ENCODE measurements around the gene FAM131B.

The FAM131B gene

DNA sequence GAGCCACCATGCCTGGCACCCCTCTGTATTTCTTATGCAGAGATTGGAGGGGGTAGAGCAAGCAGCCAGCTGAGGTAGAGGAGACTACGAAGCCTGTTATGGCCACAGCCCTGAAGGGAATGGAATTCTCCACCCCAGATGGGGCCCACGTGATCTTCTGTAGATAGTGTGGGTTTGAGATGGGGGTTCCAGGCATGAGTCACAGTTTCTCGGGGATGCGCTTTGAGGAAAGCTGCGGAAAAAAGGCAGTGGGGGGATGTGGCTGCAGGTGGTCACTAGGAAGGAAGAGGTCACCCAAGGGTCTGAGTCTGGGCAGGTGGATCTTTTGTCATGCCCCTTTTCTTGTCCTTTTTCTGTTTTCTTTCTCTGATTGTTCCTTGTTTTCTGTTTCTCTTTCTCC lies 11.5 kb downstream of the FAM131B start:
- H3K36me3 ChIP-seq (ENCODE audit: insufficient read depth, low read length), result no peaks in the 10 kb centered on the region
- H3K27me3 ChIP-seq (ENCODE audit: control insufficient read depth in 1 of 2, insufficient read depth in 2 of 2, low read length in 2 of 2), result no peaks in the 10 kb centered on the region
- no peak overlapping the region for H3K4me3 ChIP-seq (ENCODE audit: low read depth in 1 of 2, low read length in 2 of 2)
- H3K27ac ChIP-seq (ENCODE audit: low read depth, low read length), result no peak overlapping the region
- H3K4me1 ChIP-seq (ENCODE audit: insufficient read depth, low read length), result no peaks in the 10 kb centered on the region
- no peak overlapping the region for H3K9ac ChIP-seq (ENCODE audit: low read length)
- no peaks in the 10 kb centered on the region for H3K9me3 ChIP-seq (ENCODE audit: low read length)

DNA sequence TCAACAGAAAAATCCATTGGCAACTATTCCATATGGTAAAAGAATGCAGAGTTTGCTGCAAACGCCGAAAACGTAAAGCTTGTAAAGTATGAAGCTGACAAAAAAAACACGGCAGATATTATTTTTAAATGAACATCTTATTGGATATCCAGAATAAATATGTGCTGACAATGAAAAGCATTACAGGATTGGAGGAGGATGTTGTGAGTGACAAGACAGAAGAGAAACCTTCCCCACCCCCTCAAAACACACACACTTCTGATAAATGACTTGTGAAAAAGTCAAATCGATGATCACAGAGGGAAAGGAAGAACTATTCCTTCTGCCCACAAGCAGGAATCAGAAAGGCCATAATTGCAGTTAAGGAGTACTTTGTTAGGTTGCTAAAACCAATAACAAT lies 14.6 kb downstream of the FAM131B start:
- H3K27me3 ChIP-seq (ENCODE audit: control insufficient read depth in 1 of 2, insufficient read depth in 2 of 2, low read length in 2 of 2), result peaks cover 0 to 12% of the 10 kb centered on the region in 2 donors
- no peak overlapping the region for H3K4me3 ChIP-seq (ENCODE audit: low read depth in 1 of 2, low read length in 2 of 2)
- H3K9ac ChIP-seq (ENCODE audit: low read length), result no peak overlapping the region
- H3K27ac ChIP-seq (ENCODE audit: low read depth, low read length), result no peak overlapping the region
- H3K36me3 ChIP-seq (ENCODE audit: insufficient read depth, low read length), result no peaks in the 10 kb centered on the region
- no peaks in the 10 kb centered on the region for H3K9me3 ChIP-seq (ENCODE audit: low read length)
- no peaks in the 10 kb centered on the region for H3K4me1 ChIP-seq (ENCODE audit: insufficient read depth, low read length)

DNA sequence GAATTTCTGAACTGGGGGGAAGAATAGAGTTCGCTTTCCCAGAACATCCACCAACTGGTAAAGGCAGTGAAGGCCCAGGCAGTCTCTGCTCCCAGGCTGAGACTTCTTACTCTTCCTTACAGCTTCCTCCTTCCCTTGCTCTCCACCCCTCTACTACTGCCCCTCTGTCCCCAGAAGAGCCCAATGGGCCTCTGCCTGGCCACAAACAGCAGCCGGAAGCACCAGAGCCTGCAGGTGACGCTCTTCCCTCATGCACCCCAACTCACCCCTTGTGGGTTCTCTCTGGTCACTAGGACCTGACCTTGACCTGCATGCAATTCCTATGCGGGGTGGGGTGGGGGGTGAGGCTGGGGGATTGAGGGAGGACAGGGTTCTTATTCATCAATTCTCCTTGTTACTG lies 16.5 kb downstream of the FAM131B start:
- Histone ChIP-seq H3K4me1 (ENCODE audit: insufficient read depth, low read length) (no peaks in the 10 kb centered on the region), H3K4me3 (ENCODE audit: low read depth in 1 of 2, low read length in 2 of 2) (no peak overlapping the region), H3K27me3 (ENCODE audit: control insufficient read depth in 1 of 2, insufficient read depth in 2 of 2, low read length in 2 of 2) (peaks cover 0 to 12% of the 10 kb centered on the region in 2 donors), H3K9me3 (ENCODE audit: low read length) (no peaks in the 10 kb centered on the region), H3K9ac (ENCODE audit: low read length) (no peak overlapping the region), H3K27ac (ENCODE audit: low read depth, low read length) (no peak overlapping the region), H3K36me3 (ENCODE audit: insufficient read depth, low read length) (no peaks in the 10 kb centered on the region)

DNA sequence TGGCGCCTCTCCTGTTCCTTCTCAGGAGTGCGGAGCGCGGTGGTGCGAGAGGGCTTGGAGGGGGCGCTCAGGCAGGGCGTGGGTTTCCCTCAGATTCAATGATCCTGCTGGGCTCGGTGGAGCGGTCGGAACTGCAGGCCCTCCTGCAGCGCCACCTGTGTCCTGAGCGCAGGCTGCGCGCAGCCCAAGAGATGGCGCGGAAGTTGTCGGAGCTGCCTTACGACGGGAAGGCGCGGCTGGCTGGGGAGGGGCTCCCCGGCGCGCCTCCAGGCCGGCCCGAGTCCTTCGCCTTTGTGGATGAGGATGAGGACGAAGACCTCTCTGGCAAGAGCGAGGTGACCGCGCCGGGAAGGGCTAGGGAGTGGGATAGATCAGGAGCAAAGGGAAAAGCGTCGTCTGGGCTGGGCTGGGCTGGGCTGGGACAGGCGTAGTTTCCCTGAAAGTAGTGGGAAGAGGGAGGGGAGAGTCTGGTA lies 17.0 kb downstream of the FAM131B start:
- H3K4me3 ChIP-seq (ENCODE audit: low read depth in 1 of 2, low read length in 2 of 2), result peak overlapping the region in 1 of 2 donors; percentile 36

DNA sequence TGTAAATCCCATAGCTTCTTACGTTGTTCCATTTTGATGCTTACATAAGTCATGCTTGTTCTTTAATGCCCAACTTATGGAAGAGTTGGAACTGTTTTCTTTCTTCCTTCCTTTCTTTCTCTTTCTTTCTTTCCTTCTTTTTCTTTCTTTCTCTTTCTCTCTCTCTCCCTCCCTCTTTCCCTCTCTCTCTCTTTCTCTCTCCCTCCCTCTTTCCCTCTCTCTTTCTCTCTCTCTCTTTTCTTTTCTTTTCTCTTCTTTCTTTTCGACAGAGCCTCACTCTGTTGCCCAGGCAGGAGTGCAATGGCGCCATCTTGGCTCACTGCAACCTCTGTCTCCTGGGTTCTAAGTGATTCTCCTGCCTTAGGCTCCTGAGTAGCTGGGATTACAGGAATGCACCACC lies 18.9 kb downstream of the FAM131B start:
- Histone ChIP-seq H3K27ac (ENCODE audit: low read depth, low read length) (no peak overlapping the region), H3K9ac (ENCODE audit: low read length) (no peak overlapping the region), H3K27me3 (ENCODE audit: control insufficient read depth in 1 of 2, insufficient read depth in 2 of 2, low read length in 2 of 2) (peaks cover 0 to 12% of the 10 kb centered on the region in 2 donors), H3K36me3 (ENCODE audit: insufficient read depth, low read length) (no peaks in the 10 kb centered on the region), H3K4me3 (ENCODE audit: low read depth in 1 of 2, low read length in 2 of 2) (no peak overlapping the region), H3K4me1 (ENCODE audit: insufficient read depth, low read length) (no peaks in the 10 kb centered on the region), H3K9me3 (ENCODE audit: low read length) (no peaks in the 10 kb centered on the region)

More for the DNA sequence above, 17.0 kb downstream of the FAM131B start:
- Histone ChIP-seq H3K27ac (ENCODE audit: low read depth, low read length) (no peak overlapping the region), H3K4me1 (ENCODE audit: insufficient read depth, low read length) (no peaks in the 10 kb centered on the region), H3K9ac (ENCODE audit: low read length) (no peak overlapping the region), H3K36me3 (ENCODE audit: insufficient read depth, low read length) (no peaks in the 10 kb centered on the region), H3K27me3 (ENCODE audit: control insufficient read depth in 1 of 2, insufficient read depth in 2 of 2, low read length in 2 of 2) (peaks cover 0 to 12% of the 10 kb centered on the region in 2 donors), H3K9me3 (ENCODE audit: low read length) (no peaks in the 10 kb centered on the region)

DNA sequence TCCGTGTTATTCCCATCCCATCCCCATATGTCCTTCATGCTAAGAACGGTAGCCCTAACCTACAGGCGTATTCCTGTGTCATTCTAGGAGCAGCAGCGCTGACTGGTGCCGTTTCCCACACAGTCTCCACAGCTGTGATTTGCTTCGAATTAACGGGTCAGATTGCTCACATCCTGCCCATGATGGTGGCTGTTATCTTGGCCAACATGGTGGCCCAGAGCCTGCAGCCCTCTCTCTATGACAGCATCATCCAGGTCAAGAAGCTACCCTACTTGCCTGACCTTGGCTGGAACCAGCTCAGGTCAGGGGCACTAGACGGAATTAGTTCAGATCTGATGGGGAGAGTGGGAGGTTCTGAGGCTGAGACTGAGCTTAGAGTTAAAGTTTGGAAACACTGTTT lies 20.7 kb downstream of the FAM131B start:
- Histone ChIP-seq H3K4me1 (ENCODE audit: insufficient read depth, low read length) (no peaks in the 10 kb centered on the region), H3K27me3 (ENCODE audit: control insufficient read depth in 1 of 2, insufficient read depth in 2 of 2, low read length in 2 of 2) (peaks cover 0 to 12% of the 10 kb centered on the region in 2 donors), H3K4me3 (ENCODE audit: low read depth in 1 of 2, low read length in 2 of 2) (no peak overlapping the region), H3K27ac (ENCODE audit: low read depth, low read length) (no peak overlapping the region), H3K9ac (ENCODE audit: low read length) (no peak overlapping the region), H3K36me3 (ENCODE audit: insufficient read depth, low read length) (no peaks in the 10 kb centered on the region), H3K9me3 (ENCODE audit: low read length) (no peaks in the 10 kb centered on the region)

DNA sequence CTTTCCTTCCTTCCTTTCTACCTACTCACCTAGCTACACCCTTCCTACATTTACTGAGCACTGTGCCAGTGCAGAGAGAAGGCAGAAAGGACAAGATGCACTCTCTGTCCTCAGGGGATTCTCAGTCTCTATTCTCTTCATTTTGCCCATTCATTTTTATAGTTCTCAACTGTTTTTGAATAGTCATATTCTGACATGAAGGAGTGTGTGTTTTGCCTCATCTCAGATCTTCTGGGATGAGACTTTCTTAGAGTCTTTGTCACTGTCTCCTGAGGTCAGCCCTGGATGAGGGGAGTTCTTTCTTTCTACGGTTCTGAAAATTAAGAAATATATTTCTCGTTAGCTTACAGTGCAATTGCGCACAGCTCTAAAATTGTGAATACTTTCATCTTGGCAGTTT lies 25.3 kb downstream of the FAM131B start:
- H3K27ac ChIP-seq (ENCODE audit: low read depth, low read length), result no peak overlapping the region
- no peaks in the 10 kb centered on the region for H3K36me3 ChIP-seq (ENCODE audit: insufficient read depth, low read length)
- H3K9me3 ChIP-seq (ENCODE audit: low read length), result no peaks in the 10 kb centered on the region
- no peak overlapping the region for H3K9ac ChIP-seq (ENCODE audit: low read length)
- H3K4me1 ChIP-seq (ENCODE audit: insufficient read depth, low read length), result no peaks in the 10 kb centered on the region
- no peaks in the 10 kb centered on the region for H3K27me3 ChIP-seq (ENCODE audit: control insufficient read depth in 1 of 2, insufficient read depth in 2 of 2, low read length in 2 of 2)
- no peak overlapping the region for H3K4me3 ChIP-seq (ENCODE audit: low read depth in 1 of 2, low read length in 2 of 2)

DNA sequence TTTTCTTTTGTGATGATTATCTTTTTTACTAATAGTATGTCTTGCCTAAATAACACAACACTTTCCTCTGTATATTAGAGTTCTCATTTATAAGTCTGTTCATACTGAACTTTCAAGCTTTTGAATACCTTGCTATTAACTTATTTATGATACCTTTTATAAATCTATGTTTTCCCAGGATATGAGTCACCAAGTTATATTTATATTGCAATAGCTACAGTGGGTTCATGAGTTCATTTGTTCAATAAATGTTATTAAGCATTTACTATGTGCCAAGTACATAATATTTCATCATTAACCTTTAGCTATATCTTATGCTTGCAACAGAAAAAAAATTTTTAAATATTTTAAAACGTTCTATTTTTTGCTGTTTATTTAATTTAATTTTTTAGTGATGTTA lies 28.3 kb downstream of the FAM131B start:
- Histone ChIP-seq H3K27ac (ENCODE audit: low read depth, low read length) (no peak overlapping the region), H3K36me3 (ENCODE audit: insufficient read depth, low read length) (no peaks in the 10 kb centered on the region), H3K4me3 (ENCODE audit: low read depth in 1 of 2, low read length in 2 of 2) (no peak overlapping the region), H3K27me3 (ENCODE audit: control insufficient read depth in 1 of 2, insufficient read depth in 2 of 2, low read length in 2 of 2) (no peaks in the 10 kb centered on the region), H3K9ac (ENCODE audit: low read length) (no peak overlapping the region), H3K4me1 (ENCODE audit: insufficient read depth, low read length) (peaks cover 4% of the 10 kb centered on the region), H3K9me3 (ENCODE audit: low read length) (no peaks in the 10 kb centered on the region)

DNA sequence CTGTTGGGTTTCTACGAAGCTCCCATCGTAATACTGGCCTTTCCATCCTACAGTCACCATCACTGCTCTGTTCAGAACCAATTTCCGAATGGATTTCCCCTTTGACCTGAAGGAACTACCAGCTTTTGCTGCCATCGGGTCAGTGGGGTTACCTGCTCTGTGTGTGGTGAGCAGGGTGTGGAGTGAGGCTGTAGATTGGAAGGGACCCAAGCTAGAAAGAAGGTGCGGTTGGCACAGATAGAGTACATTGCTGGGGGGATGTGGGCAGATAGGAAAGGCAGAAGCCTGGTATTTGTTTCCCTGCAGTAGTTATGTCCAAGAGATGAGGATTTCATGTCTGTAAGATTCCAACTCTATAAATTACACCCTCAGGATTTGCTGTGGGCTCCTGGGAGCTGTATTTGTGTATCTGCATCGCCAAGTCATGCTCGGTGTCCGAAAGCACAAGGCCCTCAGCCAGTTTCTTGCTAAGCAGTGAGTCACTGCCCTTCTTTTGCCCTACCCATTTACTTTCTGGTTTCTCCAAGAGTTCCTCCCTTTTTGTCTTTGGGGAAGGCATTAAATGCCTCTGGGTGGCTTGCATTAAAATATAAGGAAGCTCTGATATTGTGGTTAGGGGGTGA lies 31.2 kb downstream of the FAM131B start:
- Histone ChIP-seq H3K4me1 (ENCODE audit: insufficient read depth, low read length) (peaks cover 4% of the 10 kb centered on the region), H3K36me3 (ENCODE audit: insufficient read depth, low read length) (no peaks in the 10 kb centered on the region), H3K9ac (ENCODE audit: low read length) (no peak overlapping the region), H3K27me3 (ENCODE audit: control insufficient read depth in 1 of 2, insufficient read depth in 2 of 2, low read length in 2 of 2) (no peaks in the 10 kb centered on the region), H3K27ac (ENCODE audit: low read depth, low read length) (no peak overlapping the region), H3K9me3 (ENCODE audit: low read length) (no peaks in the 10 kb centered on the region), H3K4me3 (ENCODE audit: low read depth in 1 of 2, low read length in 2 of 2) (no peak overlapping the region)

DNA sequence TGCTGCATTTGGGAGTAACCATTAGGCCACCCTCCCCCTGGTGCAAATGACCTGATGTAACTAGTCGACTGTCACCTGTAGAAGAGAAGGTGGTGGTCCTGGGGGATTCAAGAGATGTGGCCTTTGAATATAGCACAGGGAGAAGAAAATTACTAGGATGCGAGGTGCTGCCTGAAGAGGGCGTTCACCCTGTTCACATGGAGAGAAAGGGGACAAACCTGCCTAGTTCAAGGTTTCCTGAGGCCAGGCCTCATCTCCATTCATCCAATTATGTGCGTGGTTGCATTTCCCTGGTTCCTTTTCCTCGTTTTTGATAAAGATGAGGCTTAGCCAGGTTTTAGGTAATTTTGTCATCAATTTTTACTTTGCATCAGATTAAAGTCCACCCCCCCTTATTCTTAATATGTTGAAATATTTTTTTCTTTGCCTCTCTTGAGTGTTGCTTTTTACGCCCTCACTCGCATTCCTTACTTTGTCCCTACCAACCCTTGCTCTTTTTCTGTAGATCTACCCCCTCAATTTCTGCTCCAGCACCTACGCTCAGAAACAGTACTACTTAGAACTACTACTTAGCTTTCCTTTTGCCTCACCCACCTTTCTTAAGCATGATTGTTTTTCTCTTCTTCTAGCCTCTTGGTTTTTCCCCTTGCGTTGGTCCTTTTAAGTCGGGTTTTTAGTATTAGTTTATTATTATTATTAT lies 32.9 kb downstream of the FAM131B start:
- Histone ChIP-seq H3K9ac (ENCODE audit: low read length) (no peak overlapping the region), H3K4me1 (ENCODE audit: insufficient read depth, low read length) (peaks cover 4% of the 10 kb centered on the region), H3K36me3 (ENCODE audit: insufficient read depth, low read length) (no peaks in the 10 kb centered on the region), H3K27me3 (ENCODE audit: control insufficient read depth in 1 of 2, insufficient read depth in 2 of 2, low read length in 2 of 2) (no peaks in the 10 kb centered on the region), H3K27ac (ENCODE audit: low read depth, low read length) (no peak overlapping the region), H3K4me3 (ENCODE audit: low read depth in 1 of 2, low read length in 2 of 2) (no peak overlapping the region), H3K9me3 (ENCODE audit: low read length) (no peaks in the 10 kb centered on the region)

DNA sequence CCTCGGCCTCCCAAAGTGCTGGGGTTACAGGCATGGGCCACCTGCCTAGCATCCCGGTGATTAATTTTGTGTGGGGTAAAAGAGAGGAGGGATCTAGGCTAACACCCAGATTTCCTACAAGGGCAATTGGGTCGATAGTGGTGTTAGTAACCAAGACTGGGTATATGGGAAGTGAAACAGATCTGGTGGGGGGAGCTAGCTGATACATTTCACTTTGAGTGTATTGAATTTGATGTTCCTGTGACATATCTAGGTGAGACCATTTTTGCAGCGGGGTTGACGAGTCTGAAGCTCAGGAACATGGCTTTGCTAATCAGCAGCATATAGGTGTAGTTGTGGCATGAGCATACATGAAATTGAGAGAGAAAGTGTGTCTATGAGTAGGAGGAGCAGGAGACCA lies 34.6 kb downstream of the FAM131B start:
- Histone ChIP-seq H3K27me3 (ENCODE audit: control insufficient read depth in 1 of 2, insufficient read depth in 2 of 2, low read length in 2 of 2) (no peaks in the 10 kb centered on the region), H3K4me1 (ENCODE audit: insufficient read depth, low read length) (peaks cover 4% of the 10 kb centered on the region), H3K9ac (ENCODE audit: low read length) (no peak overlapping the region), H3K27ac (ENCODE audit: low read depth, low read length) (no peak overlapping the region), H3K36me3 (ENCODE audit: insufficient read depth, low read length) (no peaks in the 10 kb centered on the region), H3K9me3 (ENCODE audit: low read length) (no peaks in the 10 kb centered on the region), H3K4me3 (ENCODE audit: low read depth in 1 of 2, low read length in 2 of 2) (no peak overlapping the region)

DNA sequence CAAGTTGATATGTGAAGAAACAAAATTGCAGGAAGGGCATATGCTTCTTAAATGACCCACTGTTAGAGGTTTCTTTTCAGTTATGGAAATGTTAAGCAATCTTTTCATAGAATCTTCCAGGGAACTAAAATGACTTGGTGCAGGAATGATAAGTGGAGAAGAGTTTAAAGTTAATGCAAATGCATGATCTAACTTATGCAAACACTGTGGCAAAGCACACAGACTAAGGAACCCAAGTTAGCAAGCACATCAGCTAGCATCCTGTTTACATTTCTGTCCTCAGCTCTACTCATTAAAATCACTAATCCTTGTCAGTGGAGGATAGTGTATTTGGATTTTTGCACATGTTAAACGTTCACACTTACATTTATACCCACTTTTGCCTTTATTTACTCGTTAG lies 37.3 kb downstream of the FAM131B start:
- H3K9me3 ChIP-seq (ENCODE audit: low read length), result no peaks in the 10 kb centered on the region
- no peak overlapping the region for H3K27ac ChIP-seq (ENCODE audit: low read depth, low read length)
- no peaks in the 10 kb centered on the region for H3K27me3 ChIP-seq (ENCODE audit: control insufficient read depth in 1 of 2, insufficient read depth in 2 of 2, low read length in 2 of 2)
- H3K4me1 ChIP-seq (ENCODE audit: insufficient read depth, low read length), result no peaks in the 10 kb centered on the region
- no peaks in the 10 kb centered on the region for H3K36me3 ChIP-seq (ENCODE audit: insufficient read depth, low read length)
- no peak overlapping the region for H3K4me3 ChIP-seq (ENCODE audit: low read depth in 1 of 2, low read length in 2 of 2)
- H3K9ac ChIP-seq (ENCODE audit: low read length), result no peak overlapping the region
